SKM-1 (cell line): ENCODE data around the gene ATP23.

Source experiments
- DNase-seq: peaks from one replicate; lab custom pipeline; 2025; ENCODE audit not compliant: unreplicated experiment; lab: John Stamatoyannopoulos, UW

ATP23 gene

DNA sequence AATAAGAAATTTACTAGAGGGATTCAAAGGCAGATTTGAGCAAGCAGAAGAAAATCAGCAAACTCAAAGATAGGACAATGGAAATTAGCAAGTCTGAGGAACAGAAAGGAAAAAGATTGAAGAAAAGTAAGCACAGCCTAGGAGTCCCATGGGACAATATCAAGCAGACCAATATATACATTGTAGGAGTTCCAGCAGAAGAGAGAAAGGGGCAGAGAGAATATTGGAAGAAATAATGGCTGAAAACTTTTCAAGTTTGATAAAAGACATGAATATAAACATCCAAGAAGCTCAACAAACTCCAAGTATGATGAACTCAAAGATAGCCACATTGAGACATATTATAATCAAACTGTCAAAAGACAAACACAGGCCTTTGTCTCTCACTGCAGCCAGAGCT, 25.2 kb downstream of the ATP23 start:
- no peak for DNase-seq

GRCh38 chr12:57983146-57983857, 41.9 kb downstream of the ATP23 start:
- no peak for DNase-seq

- DNase-seq, result no peak
These were observed 42.6 kb downstream of the ATP23 start for GRCh38 chr12:57983858-57984505.

DNA sequence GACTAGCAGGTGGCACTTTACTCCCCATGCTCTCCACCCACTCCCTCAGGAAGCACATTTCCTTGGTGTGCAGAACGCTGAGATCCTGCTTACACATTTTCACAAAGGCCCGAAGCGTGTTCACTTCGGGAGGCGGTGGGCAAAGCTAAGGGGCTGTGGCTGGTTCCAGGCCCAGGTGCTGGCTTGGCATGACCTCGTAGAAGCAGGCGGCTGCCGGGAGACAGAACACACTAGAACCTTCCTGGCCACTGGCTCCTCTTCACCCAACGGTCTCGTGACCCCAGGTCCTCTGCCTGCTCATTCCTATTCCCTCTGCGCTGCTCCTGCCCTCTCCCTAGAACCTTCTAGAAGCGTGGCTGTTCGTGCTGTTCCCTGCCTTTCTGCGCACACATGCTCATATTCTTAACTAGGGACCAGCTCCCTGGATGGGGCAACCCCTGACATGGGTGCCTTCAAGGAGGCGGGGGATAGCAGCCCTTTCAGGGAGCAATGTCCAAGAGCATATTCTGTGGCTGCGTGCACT, 43.3 kb downstream of the ATP23 start:
- DNase-seq, result no peak

DNA sequence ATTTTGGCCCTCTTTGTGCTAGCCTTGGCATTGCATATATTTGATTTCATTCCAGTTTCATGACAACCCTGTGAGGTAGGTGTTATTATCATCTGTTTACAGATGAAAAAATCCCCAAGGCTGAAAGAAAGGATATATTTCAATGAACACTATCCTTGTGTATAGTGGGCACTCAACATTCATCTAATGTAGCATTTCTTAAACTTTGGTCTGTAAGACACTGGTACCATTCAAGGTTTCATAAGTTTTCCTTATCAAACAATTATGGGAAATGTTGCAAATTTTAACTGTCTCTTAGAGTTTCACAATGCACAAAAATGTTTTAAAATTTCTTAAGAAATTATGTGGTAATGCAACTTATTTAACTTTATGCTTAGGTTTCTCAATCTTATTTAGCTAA, 44.3 kb downstream of the ATP23 start:
- no peak for DNase-seq

DNA sequence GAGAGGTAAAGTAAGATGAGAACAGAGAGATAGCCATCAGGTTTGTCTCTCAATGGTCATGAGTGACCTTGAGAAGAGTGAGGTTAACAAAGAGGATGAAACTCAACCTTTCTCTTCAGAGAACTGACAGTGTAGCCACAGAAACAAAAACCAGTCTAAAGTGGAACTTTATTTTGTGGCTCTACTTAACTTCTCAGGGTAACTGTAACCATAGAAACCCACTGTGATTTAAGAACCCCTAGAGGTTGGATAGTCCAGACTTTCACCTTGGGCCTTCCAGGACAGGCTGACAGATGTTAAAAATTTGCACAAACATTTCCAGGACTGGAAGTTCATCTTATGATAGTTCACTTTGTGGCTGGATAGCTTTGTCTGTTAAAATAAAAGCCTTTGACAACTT, 48.5 kb downstream of the ATP23 start:
- DNase-seq, result no peak

- no peak for DNase-seq
These were observed 49.0 kb downstream of the ATP23 start for GRCh38 chr12:57990241-57990883.

GRCh38 chr12:57992001-57992400, 50.6 kb downstream of the ATP23 start:
- no peak for DNase-seq

GRCh38 chr12:57993030-57993429, 51.7 kb downstream of the ATP23 start:
- DNase-seq, result no peak

GRCh38 chr12:57993834-57994233, 52.5 kb downstream of the ATP23 start:
- no peak for DNase-seq

DNA sequence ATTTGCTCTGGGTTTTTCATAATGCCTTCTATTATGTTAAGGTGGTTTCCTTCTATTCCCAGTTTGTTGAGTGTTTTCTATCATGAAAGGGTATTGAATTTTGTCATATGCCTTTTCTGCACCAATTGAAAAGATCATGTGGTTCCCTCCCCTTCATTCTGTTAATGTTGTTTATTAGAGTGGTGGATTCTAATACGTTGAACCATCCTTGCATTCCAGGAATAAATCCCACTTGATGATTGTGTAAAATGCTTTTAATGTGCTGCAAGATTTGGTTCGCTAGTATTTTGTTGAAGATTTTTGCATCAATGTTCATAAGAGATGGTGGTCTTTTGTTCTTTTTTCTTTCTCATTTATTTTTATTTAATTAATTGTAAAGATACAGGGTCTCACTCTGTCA, 55.2 kb downstream of the ATP23 start:
- DNase-seq, result no peak

DNA sequence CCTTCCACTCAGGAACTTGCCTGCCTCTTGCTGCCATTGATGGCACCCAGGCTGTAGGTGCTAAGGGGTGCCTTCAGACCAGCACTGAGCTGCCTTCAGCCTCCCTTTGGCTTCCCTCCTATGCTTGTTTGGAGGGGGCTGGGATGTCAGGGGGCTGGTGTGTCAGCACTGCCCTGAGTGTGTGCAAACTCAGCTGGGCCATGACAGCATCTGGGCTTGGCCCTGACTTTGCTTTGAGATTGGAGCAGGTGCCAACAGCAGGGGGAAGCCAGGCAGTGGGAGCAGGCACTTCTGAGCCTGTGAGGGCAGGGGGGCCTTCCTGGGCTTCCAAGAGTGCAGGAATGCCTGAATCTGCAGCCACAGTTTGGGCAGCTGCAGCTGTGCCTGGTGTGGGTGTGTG, 56.9 kb downstream of the ATP23 start:
- DNase-seq, result no peak

DNA sequence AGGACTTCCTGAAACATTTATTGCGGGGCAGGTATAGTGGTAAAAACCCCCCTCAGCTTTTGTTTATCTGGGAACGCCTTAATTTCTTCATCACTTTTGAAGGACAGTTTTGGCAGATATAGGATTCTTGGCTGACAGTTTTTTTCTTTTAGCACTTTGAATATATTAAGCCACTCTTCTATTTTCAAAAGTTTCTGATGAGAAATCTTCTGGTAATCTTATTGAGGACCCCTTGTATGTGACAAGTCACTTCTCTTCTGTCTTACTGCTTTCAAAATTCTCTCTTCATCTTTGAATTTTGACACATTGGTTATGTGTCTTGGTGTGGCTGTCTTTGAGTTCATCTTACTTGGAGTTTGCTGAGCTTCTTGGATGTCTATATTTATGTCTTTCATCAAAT, 59.1 kb downstream of the ATP23 start:
- DNase-seq, result no peak

DNA sequence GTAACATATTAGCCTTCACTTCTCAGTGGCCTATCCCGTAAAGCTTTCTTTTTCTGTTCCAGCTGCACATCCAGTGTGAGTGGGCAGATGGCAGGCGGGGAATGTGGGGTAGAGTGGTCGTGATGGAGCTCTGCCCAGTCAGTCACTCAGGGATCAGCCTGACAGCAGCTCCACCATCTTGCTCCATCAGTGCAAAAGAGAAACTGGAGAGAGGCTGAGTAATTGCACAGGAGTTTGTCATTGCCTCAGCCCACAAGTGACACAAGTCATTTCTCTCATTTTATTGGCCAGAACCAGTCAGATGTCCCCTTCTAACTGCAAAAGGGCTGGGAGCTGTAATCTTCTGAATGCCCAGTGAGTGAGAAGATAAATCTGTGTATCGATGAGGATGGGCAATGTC, 66.5 kb downstream of the ATP23 start:
- DNase-seq, result no peak

- no peak for DNase-seq
These were observed 67.3 kb downstream of the ATP23 start for GRCh38 chr12:58008634-58009033.
